Thymus (tissue), 11 donors: ENCODE results near the gene CALCOCO1. TPM values are rescaled to one million over a fixed set of nuclear protein-coding genes. Genes with fewer than 3 reads are reported as not detected.

ENCODE experiments used
- DNase-seq, 9 donors: peaks; one replicate each; pipeline ENCODE4 v3.0.0-alpha.2; 2013; ENCODE audit warnings: low spot score in 9 of 9, low read depth in 6 of 9, missing footprints in 1 of 9
- H3K27ac ChIP-seq, 2 donors: one replicate each; pipeline ENCODE4 v1.5.1; 2013; ENCODE audit warnings: control low read depth in 1 of 2, low read depth in 1 of 2, low read length in 1 of 2, mild to moderate bottlenecking in 1 of 2, moderate library complexity in 1 of 2
- H3K27me3 ChIP-seq, 2 donors: one replicate each; pipeline ENCODE4 v1.5.1; 2013; ENCODE audit warnings: low read length in 1 of 2; ENCODE audit not compliant: control insufficient read depth in 2 of 2, insufficient read depth in 1 of 2
- H3K36me3 ChIP-seq, 2 donors: one replicate each; pipeline ENCODE4 v1.5.1; 2013; ENCODE audit warnings: low read length in 1 of 2, mild to moderate bottlenecking in 1 of 2, moderate library complexity in 1 of 2; ENCODE audit not compliant: control insufficient read depth in 2 of 2, insufficient read depth in 2 of 2
- H3K4me1 ChIP-seq, 2 donors: one replicate each; pipeline ENCODE4 v1.5.1; 2013; ENCODE audit warnings: low read length in 2 of 2; ENCODE audit not compliant: control insufficient read depth in 2 of 2, insufficient read depth in 2 of 2
- H3K4me3 ChIP-seq, 2 donors: one replicate each; pipeline ENCODE4 v1.5.1; 2013; ENCODE audit warnings: low read length in 2 of 2, control low read depth in 1 of 2, mild to moderate bottlenecking in 1 of 2
- H3K9me3 ChIP-seq, 2 donors: one replicate each; pipeline ENCODE4 v1.5.1; 2013; ENCODE audit warnings: low read length in 1 of 2, mild to moderate bottlenecking in 1 of 2; ENCODE audit not compliant: control insufficient read depth in 2 of 2, insufficient read depth in 1 of 2
- WGBS: extraction: QIAGEN DNeasy Blood & Tissue Kit; methylation state at CpG from one replicate; pipeline ENCODE4 v1.1.7; 2013; 5-methylcytosine and 5-hydroxymethylcytosine counted together
- polyA plus RNA-seq: library from polyadenylated mRNA; stranded (reverse); fragments of 200-250 nt; gene quantifications from one replicate; pipeline ENCODE4 v1.2.3, GENCODE V29; 2013
- total RNA-seq: library from RNA; stranded (reverse); fragments of 120-200 nt; gene quantifications from one replicate; pipeline ENCODE4 v1.2.4, GENCODE V29; 2013
- donor health status: healthy.

Gene CALCOCO1
- total and polyA plus RNA-seq, 2 donors = 55.3 to 92.9 TPM

- Histone ChIP-seq H3K4me1 (no peaks in the 10 kb centered on the region), H3K4me3 (no peak overlapping the region), H3K27ac (no peak overlapping the region), H3K36me3 (peaks cover 62 to 74% of the 10 kb centered on the region in 2 donors), H3K9me3 (no peaks in the 10 kb centered on the region), H3K27me3 (no peaks in the 10 kb centered on the region)
- DNase-seq = no peak
- WGBS = 99% methylated on average over 5 of the region's 5 CpGs
Measured at GRCh38 chr12:53717319-53717718, 9.9 kb downstream of the CALCOCO1 start.

GRCh38 chr12:53714004-53714403 is 13.2 kb downstream of the CALCOCO1 start:
- peaks cover 40 to 60% of the 10 kb centered on the region in 2 donors for H3K36me3 ChIP-seq
- no peaks in the 10 kb centered on the region for H3K9me3 ChIP-seq
- H3K4me3 ChIP-seq = no peak overlapping the region
- no peak overlapping the region for H3K27ac ChIP-seq
- DNase-seq = no peak
- H3K4me1 ChIP-seq = no peaks in the 10 kb centered on the region
- WGBS = over 99% methylated on average over 4 of the region's 4 CpGs
- H3K27me3 ChIP-seq = peaks cover 0 to 6% of the 10 kb centered on the region in 2 donors

DNA sequence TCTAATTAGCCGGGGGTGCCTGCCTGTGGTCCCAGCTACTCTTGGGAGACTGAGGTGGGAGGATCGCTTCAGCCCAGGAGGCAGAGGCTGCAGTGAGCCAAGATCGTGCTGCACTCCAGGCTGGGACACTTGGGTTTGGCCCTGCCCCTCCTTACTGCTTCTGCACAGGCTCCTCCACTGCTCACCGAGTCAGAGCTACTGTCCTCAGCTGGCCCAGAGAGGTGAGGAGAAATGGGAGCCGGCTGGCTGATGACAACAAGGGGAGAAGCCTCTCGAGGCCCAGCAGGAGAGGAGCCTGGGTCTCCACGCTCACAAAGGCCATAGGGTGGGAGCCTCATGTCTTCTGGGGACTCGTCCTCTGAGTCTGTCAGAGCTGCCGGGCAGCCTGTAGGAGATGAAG is 13.7 kb downstream of the CALCOCO1 start:
- DNase-seq = no peak
- WGBS = 97% methylated on average over 9 of the region's 9 CpGs

DNA sequence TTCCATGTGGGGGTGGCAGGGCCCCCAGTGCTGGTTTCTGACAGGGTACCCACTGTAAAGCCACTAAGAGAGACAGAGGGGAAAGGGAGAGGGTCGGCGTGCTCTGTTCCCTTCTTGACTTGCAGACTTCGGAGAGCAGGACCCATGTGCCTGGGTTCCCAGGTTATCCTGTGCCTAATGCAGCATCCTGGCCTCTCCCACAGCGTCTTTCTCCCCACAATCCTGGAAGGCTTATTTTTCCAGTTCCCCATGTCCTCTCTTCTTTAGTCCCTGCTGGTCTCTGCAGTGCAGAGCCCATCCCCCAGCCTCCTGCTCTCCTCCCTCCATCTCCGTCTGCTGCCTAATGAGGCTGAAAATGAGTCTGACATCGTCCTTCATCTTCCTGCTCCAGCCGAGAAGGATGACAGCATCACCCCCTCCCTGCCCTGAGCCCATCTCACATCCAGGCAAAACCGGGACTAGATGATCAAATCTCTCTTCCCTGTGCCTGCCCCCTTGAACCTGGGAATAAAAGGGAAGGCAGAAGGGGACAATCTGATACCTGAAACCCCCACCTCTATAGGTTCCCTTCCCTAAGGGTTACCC is 15.1 kb downstream of the CALCOCO1 start:
- Histone ChIP-seq H3K27me3 (peaks cover 0 to 17% of the 10 kb centered on the region in 2 donors), H3K9me3 (no peaks in the 10 kb centered on the region), H3K27ac (no peak overlapping the region), H3K4me3 (no peak overlapping the region), H3K4me1 (no peaks in the 10 kb centered on the region), H3K36me3 (peaks cover 39 to 56% of the 10 kb centered on the region in 2 donors)
- no peak for DNase-seq
- WGBS = 95% methylated on average over 8 of the region's 8 CpGs

More for the DNA sequence above, 13.7 kb downstream of the CALCOCO1 start:
- Histone ChIP-seq H3K27me3 (peaks cover 0 to 9% of the 10 kb centered on the region in 2 donors), H3K4me1 (no peaks in the 10 kb centered on the region), H3K27ac (no peak overlapping the region), H3K4me3 (no peak overlapping the region), H3K36me3 (peaks cover 40 to 59% of the 10 kb centered on the region in 2 donors), H3K9me3 (no peaks in the 10 kb centered on the region)

DNA sequence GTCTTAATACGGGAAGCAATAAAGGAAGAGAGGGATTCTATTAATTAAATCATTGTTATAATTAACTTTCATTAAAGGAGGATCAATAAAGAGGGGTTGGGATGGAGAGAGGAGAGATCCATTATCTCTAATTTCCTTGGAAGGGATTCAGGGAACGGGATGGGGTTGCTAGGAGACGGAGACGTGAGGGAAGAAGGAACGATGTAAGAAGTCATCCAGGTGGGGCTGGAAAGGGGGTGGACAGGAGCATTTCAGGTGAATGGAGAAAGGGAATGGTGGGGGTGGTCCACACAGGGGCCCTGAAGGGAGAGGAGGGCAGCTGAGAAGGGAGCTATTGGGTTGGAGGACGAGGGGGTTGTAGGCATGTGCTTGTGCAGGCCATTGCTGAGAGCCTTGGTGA is 17.2 kb downstream of the CALCOCO1 start:
- Histone ChIP-seq H3K27ac (no peak overlapping the region), H3K4me1 (no peaks in the 10 kb centered on the region), H3K36me3 (peaks cover 22 to 38% of the 10 kb centered on the region in 2 donors), H3K27me3 (peaks cover 0 to 36% of the 10 kb centered on the region in 2 donors), H3K9me3 (no peaks in the 10 kb centered on the region), H3K4me3 (no peak overlapping the region)
- no peak for DNase-seq
- 88% methylated on average over 6 of the region's 6 CpGs for WGBS

DNA sequence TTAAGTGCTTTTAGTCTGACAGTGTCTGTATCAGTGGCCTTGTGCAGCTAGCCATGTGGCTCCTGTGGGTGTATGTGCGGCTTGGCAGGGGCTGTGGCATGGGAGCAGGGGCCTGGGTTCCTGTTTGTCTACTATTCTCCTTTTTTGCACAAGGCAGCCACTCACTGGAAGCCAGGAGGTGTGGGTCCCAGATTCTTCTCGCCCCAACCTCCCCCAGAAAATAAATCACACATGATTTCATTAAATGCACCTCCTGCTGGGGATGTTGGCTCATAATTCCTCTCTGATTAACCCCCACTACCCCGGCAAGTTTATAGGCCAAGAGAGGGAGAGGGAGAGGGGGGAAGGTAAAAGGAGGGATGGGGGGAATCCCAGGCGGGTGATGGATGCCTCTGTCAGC is 17.6 kb downstream of the CALCOCO1 start:
- Histone ChIP-seq H3K4me1 (no peaks in the 10 kb centered on the region), H3K27ac (no peak overlapping the region), H3K27me3 (peaks cover 0 to 40% of the 10 kb centered on the region in 2 donors), H3K4me3 (no peak overlapping the region), H3K9me3 (no peaks in the 10 kb centered on the region), H3K36me3 (peaks cover 18 to 33% of the 10 kb centered on the region in 2 donors)
- WGBS = 81% methylated on average over 4 of the region's 4 CpGs
- no peak for DNase-seq

- no peak for DNase-seq
- no peak overlapping the region for H3K27ac ChIP-seq
- no peak overlapping the region for H3K4me3 ChIP-seq
- no peaks in the 10 kb centered on the region for H3K4me1 ChIP-seq
- WGBS = 86% methylated on average over 1 of the region's 1 CpG
- H3K9me3 ChIP-seq = no peaks in the 10 kb centered on the region
- H3K27me3 ChIP-seq = peaks cover 13 to 72% of the 10 kb centered on the region in 2 donors
- H3K36me3 ChIP-seq = peaks cover 0 to 3% of the 10 kb centered on the region in 2 donors
Measured at GRCh38 chr12:53706080-53706479, 21.2 kb downstream of the CALCOCO1 start.

DNA sequence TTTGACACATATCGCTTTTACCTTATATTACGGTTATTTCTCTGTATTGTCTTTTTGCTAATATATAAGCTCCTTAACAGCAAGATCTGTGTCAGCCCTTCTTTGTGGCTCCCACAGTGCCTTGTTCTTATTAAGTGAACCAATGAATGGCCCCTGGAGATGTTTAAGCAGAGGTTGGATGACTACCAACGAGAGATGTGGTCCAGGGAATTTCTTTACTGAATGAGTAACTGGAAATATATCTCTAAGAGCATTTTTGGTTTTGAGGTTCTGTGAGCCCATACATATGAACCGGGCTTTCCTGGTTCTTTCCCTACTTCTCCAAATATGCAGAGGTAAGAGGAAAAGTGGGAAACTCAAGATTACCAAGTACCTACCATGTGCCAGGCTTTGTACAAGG is 23.5 kb downstream of the CALCOCO1 start:
- H3K9me3 ChIP-seq = no peaks in the 10 kb centered on the region
- 84% methylated on average over 4 of the region's 4 CpGs for WGBS
- no peaks in the 10 kb centered on the region for H3K4me1 ChIP-seq
- no peaks in the 10 kb centered on the region for H3K36me3 ChIP-seq
- H3K4me3 ChIP-seq = no peak overlapping the region
- DNase-seq = no peak
- H3K27me3 ChIP-seq = peaks cover 27 to 87% of the 10 kb centered on the region in 2 donors
- no peak overlapping the region for H3K27ac ChIP-seq

- WGBS = 6% methylated on average over 8 of the region's 8 CpGs
- peak in 7 of 9 donors; percentile 24 to 72 (median 58) for DNase-seq
- no peaks in the 10 kb centered on the region for H3K9me3 ChIP-seq
- H3K27ac ChIP-seq = no peak overlapping the region
- no peaks in the 10 kb centered on the region for H3K36me3 ChIP-seq
- peaks cover 0 to 2% of the 10 kb centered on the region in 2 donors for H3K4me1 ChIP-seq
- H3K4me3 ChIP-seq = no peak overlapping the region
- H3K27me3 ChIP-seq = peaks cover 37 to 94% of the 10 kb centered on the region in 2 donors
Measured at GRCh38 chr12:53701518-53702264, 25.6 kb downstream of the CALCOCO1 start.
